GM13977 (cell line): ENCODE measurements around the gene TRIAP1.

Source experiments
- DNase-seq: peaks from one replicate; pipeline ENCODE4 v3.0.0; 2012; ENCODE audit warnings: low spot score
- CTCF ChIP-seq: IDR thresholded peaks from 2 replicates; pipeline ENCODE4 v1.5.1; 2012; ENCODE audit warnings: mild to moderate bottlenecking, control low read depth; ENCODE audit not compliant: insufficient read depth; ENCODE audit errors: extremely low read depth, missing control alignments
- in situ Hi-C: fragments of 300-500 bp; cut with MboI; formaldehyde crosslinking; loops from one replicate; pipeline ENCODE4 v1.12.0; 2022; ENCODE audit warnings: low sequenced_read_pairs, low pct_unique_long_range_greater_than_20kb, mixed read lengths, inconsistent platforms; ENCODE audit not compliant: unreplicated experiment

Gene TRIAP1

DNA sequence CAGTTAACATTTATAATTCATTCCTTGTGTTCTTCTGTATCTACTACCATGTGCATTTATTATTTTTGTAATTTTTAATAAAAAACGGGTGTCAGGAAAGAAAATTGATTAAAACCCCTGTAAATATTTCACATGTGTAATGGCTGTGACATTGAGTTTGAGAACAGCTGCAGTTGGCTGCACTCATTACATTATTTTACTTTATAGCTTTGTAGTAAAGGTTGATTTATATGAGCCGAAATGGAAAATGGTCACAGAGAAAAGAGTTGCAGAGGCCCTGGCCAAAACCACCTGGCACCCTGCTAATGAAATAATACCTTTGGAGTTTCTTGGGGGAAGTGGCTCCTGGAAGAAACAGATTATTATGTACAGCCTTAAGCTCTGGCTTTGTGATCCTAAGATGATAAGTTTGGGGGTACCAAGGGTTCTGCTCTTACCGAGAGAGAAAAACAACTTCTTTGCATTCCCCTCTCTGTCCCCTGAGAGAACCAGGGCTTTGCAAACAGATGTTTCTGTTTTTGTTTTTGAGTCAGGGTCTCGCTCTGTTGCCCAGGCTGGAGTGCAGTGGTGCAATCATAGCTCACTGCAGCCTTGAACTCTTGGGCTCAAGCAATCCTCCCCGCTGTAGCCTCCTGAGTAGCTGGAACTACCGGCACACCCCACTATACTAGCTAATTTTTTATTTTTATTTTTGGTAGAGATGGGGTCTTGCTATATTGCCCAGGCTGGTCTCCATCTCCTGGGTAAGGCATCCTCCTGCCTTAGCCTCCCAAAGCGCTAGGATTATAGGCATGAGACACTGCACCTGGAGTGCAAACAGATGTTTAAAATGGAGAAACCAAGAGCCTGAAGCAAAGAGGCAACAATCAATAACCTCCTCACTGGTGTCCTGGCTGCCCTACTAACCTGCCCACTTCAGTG, 40.0 kb upstream of the TRIAP1 start:
- no peak for DNase-seq
- TF ChIP-seq CTCF: no peak
- in situ Hi-C loops: no loop called here

GRCh38 chr12:120483621-120484020, 37.4 kb upstream of the TRIAP1 start:
- no peak for DNase-seq
- TF ChIP-seq CTCF: no peak
- in situ Hi-C loops: no loop called here

GRCh38 chr12:120481022-120481767, 35.0 kb upstream of the TRIAP1 start:
- in situ Hi-C loops: no loop called here
- no peak for TF ChIP-seq CTCF
- DNase-seq: no peak

DNA sequence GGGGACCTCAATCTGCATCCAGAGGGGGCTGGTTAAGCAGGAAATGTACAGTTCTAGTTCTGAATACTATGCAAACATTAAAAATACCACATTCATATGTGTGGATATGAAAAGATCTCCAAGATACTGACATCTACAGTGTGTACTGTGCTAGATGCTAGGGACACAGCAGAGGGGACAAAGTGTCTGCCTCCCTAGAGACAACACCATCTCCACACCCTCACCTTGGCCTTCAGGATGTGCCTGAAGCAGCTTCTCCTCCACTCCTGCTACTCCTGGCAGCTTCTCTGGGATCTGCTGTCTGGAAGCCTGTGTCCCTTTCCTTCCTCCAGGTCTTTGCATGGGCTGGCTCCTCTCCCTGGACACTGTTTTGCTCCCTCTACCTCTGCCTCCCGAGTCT, 34.0 kb upstream of the TRIAP1 start:
- no peak for DNase-seq
- in situ Hi-C loops: no loop called here
- TF ChIP-seq CTCF: no peak

GRCh38 chr12:120479458-120479857, 33.3 kb upstream of the TRIAP1 start:
- in situ Hi-C loops: no loop called here
- TF ChIP-seq CTCF: no peak

DNA sequence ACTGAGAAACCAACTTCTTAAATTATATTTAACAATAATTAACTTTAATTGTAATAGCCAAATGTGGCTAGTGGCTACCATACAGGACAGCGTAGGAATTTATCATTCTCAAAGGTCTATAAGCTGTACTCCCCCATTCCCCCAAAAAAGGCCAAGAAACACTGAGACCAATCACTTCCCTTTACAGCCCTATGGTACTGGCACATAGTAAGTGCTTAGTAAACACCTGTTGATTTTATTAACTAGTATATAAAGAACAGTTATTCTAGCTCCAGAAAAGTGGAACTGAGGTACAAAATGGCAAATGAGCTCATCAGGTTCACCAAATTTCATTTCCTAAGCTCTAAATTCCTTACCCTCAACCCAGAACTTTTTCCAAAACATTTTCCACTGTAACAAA, 29.5 kb upstream of the TRIAP1 start:
- in situ Hi-C loops: no loop called here
- TF ChIP-seq CTCF: no peak
- no peak for DNase-seq

More at GRCh38 chr12:120479458-120479857, 33.3 kb upstream of the TRIAP1 start:
- no peak for DNase-seq
